ENCODE measurements around the gene PPM1H. TPM values are rescaled to one million over a fixed set of nuclear protein-coding genes. Genes with fewer than 3 reads are reported as not detected.

The PPM1H gene
- total RNA-seq, 1 experiment from 2014 or later, result 12.0 TPM

GRCh38 chr12:62691309-62691708 lies 243.6 kb downstream of the PPM1H start:
- no peaks in the 10 kb centered on the region for H3K9me3 ChIP-seq (ENCODE audit: low read length)
- H3K27ac ChIP-seq (ENCODE audit: low read length), result no peak overlapping the region
- ATAC-seq (no peak), DNase-seq (no peak)
- H3K9ac ChIP-seq (ENCODE audit: low read length), result no peak overlapping the region
- TF ChIP-seq EZH2phosphoT487 (IDR thresholded peaks at IDR 0.05; ENCODE audit: borderline replicate concordance, low read length), result no peak
- H3K36me3 ChIP-seq (ENCODE audit: low read depth, low read length), result peaks cover 6% of the 10 kb centered on the region
- H3K9me2 ChIP-seq (replicated peaks; ENCODE audit: low read length), result no peaks in the 10 kb centered on the region
- ChIA-PET POLR2A (ENCODE audit: unreplicated experiment) (no interaction called here), CTCF (no interaction called here)
- no peak overlapping the region for H3K4me2 ChIP-seq (ENCODE audit: low read length)
- H3F3A ChIP-seq (ENCODE audit: low read length, unreplicated experiment), result no peaks in the 10 kb centered on the region
- intact Hi-C loops (cut with micrococcal nuclease), result no loop called here
- H3K27me3 ChIP-seq (ENCODE audit: low read length), result no peaks in the 10 kb centered on the region
- H2AFZ ChIP-seq (ENCODE audit: low read length), result no peak overlapping the region
- no peaks in the 10 kb centered on the region for H4K20me1 ChIP-seq (ENCODE audit: low read length)
- no peaks in the 10 kb centered on the region; the same call in 1 of the 2 replicates for H3K4me1 ChIP-seq (ENCODE audit: insufficient read depth, low read length)
- no peaks in the 10 kb centered on the region for H3K79me2 ChIP-seq (ENCODE audit: low read length)
- no peak overlapping the region for H3K4me3 ChIP-seq (ENCODE audit: low read length)
- no TSS peak for BruUV-seq (replicated peaks)

GRCh38 chr12:62689042-62689839 lies 245.7 kb downstream of the PPM1H start:
- Histone ChIP-seq H3K36me3 (ENCODE audit: low read depth, low read length) (peaks cover 6% of the 10 kb centered on the region), H3F3A (ENCODE audit: low read length, unreplicated experiment) (no peaks in the 10 kb centered on the region), H3K4me2 (ENCODE audit: low read length) (no peak overlapping the region), H3K9me3 (ENCODE audit: low read length) (no peaks in the 10 kb centered on the region), H2AFZ (ENCODE audit: low read length) (no peak overlapping the region), H3K4me1 (ENCODE audit: insufficient read depth, low read length) (no peaks in the 10 kb centered on the region; the same call in 1 of the 2 replicates), H3K79me2 (ENCODE audit: low read length) (no peaks in the 10 kb centered on the region), H3K9ac (ENCODE audit: low read length) (no peak overlapping the region), H3K27ac (ENCODE audit: low read length) (no peak overlapping the region), H3K4me3 (ENCODE audit: low read length) (no peak overlapping the region), H3K9me2 (replicated peaks; ENCODE audit: low read length) (no peaks in the 10 kb centered on the region), H3K27me3 (ENCODE audit: low read length) (no peaks in the 10 kb centered on the region), H4K20me1 (ENCODE audit: low read length) (no peaks in the 10 kb centered on the region)
- ChIA-PET POLR2A (ENCODE audit: unreplicated experiment) (no interaction called here), CTCF (no interaction called here)
- TF ChIP-seq CTCF (conservative IDR thresholded peaks at IDR 0.05; ENCODE audit: low read depth, low read length), result no peak
- no peak for TF ChIP-seq EZH2 (IDR thresholded peaks at IDR 0.05; ENCODE audit: low read length, unreplicated experiment)
- no peak for TF ChIP-seq EZH2phosphoT487 (IDR thresholded peaks at IDR 0.05; ENCODE audit: borderline replicate concordance, low read length)
- intact Hi-C loops (cut with micrococcal nuclease), result no loop called here
- DNase-seq, result peak; percentile 20
- peak; percentile 67 for ATAC-seq
- no TSS peak for BruUV-seq (replicated peaks)

- TF ChIP-seq EZH2 (IDR thresholded peaks at IDR 0.05; ENCODE audit: low read length, unreplicated experiment) (no peak), EZH2phosphoT487 (IDR thresholded peaks at IDR 0.05; ENCODE audit: borderline replicate concordance, low read length) (no peak), CTCF (conservative IDR thresholded peaks at IDR 0.05; ENCODE audit: low read depth, low read length) (no peak)
- ChIA-PET POLR2A (ENCODE audit: unreplicated experiment) (no interaction called here), CTCF (no interaction called here)
- no peaks in the 10 kb centered on the region for H3K9me3 ChIP-seq (ENCODE audit: low read length)
- H3K9ac ChIP-seq (ENCODE audit: low read length), result no peak overlapping the region
- H3F3A ChIP-seq (ENCODE audit: low read length, unreplicated experiment), result no peaks in the 10 kb centered on the region
- no peak overlapping the region for H3K4me3 ChIP-seq (ENCODE audit: low read length)
- no peak overlapping the region for H2AFZ ChIP-seq (ENCODE audit: low read length)
- H3K79me2 ChIP-seq (ENCODE audit: low read length), result no peaks in the 10 kb centered on the region
- DNase-seq (no peak), ATAC-seq (no peak)
- no peak overlapping the region for H3K4me2 ChIP-seq (ENCODE audit: low read length)
- H3K4me1 ChIP-seq (ENCODE audit: insufficient read depth, low read length), result no peaks in the 10 kb centered on the region; the same call in 1 of the 2 replicates
- H3K9me2 ChIP-seq (replicated peaks; ENCODE audit: low read length), result no peaks in the 10 kb centered on the region
- BruUV-seq (replicated peaks), result no TSS peak
- no peaks in the 10 kb centered on the region for H4K20me1 ChIP-seq (ENCODE audit: low read length)
- no peak overlapping the region for H3K27ac ChIP-seq (ENCODE audit: low read length)
- peaks cover 6% of the 10 kb centered on the region for H3K36me3 ChIP-seq (ENCODE audit: low read depth, low read length)
- intact Hi-C loops (cut with micrococcal nuclease), result no loop called here
- no peaks in the 10 kb centered on the region for H3K27me3 ChIP-seq (ENCODE audit: low read length)
Observed at GRCh38 chr12:62686938-62687337, 248.0 kb downstream of the PPM1H start.
